KMS-11 (cell line): ENCODE measurements around the gene SGSM1.

ENCODE experiments used
- H2AFZ ChIP-seq: fragments of 200-600 bp; sonication (generic); 2 replicates; pipeline ENCODE4 v1.6.1; 2016; ENCODE audit warnings: antibody characterized with exemption, mixed run types, low read depth
- H3K27ac ChIP-seq: fragments of 200-600 bp; sonication (generic); 2 replicates; pipeline ENCODE4 v1.6.1; 2016; ENCODE audit warnings: mild to moderate bottlenecking, mixed run types
- H3K27me3 ChIP-seq: fragments of 200-600 bp; sonication (generic); 2 replicates; pipeline ENCODE4 v1.6.1; 2017; ENCODE audit warnings: mild to moderate bottlenecking, low read depth, mixed run types, moderate library complexity; ENCODE audit not compliant: insufficient read depth
- H3K36me3 ChIP-seq: fragments of 200-600 bp; sonication (generic); 2 replicates; pipeline ENCODE4 v1.6.1; 2017; ENCODE audit warnings: mild to moderate bottlenecking, mixed run types; ENCODE audit not compliant: insufficient read depth
- H3K4me1 ChIP-seq: fragments of 200-600 bp; sonication (generic); 2 replicates; pipeline ENCODE4 v1.6.1; 2016; ENCODE audit warnings: mild to moderate bottlenecking, low read depth, mixed run types; ENCODE audit not compliant: poor library complexity, severe bottlenecking
- H3K4me2 ChIP-seq: fragments of 200-600 bp; sonication (generic); 2 replicates; pipeline ENCODE4 v1.7.0; 2016; ENCODE audit warnings: mild to moderate bottlenecking, mixed run types
- H3K4me3 ChIP-seq: fragments of 200-600 bp; sonication (generic); IDR thresholded peaks from 2 replicates; pipeline ENCODE4 v1.6.1; 2017; ENCODE audit warnings: low read depth, low read length, mixed read lengths; ENCODE audit not compliant: insufficient read depth
- H3K79me2 ChIP-seq: fragments of 200-600 bp; sonication (generic); 2 replicates; pipeline ENCODE4 v1.6.1; 2016; ENCODE audit warnings: low read depth, mixed run types; ENCODE audit not compliant: insufficient read depth
- H3K9ac ChIP-seq: fragments of 200-600 bp; sonication (generic); 2 replicates; pipeline ENCODE4 v1.6.1; 2016; ENCODE audit warnings: mild to moderate bottlenecking, mixed run types
- H4K20me1 ChIP-seq: fragments of 200-600 bp; sonication (generic); 2 replicates; pipeline ENCODE4 v1.6.1; 2016; ENCODE audit warnings: mild to moderate bottlenecking, mixed run types; ENCODE audit not compliant: insufficient read depth
- CTCF ChIP-seq: fragments of 200-600 bp; sonication (generic); conservative IDR thresholded peaks from 2 replicates; pipeline ENCODE4 v1.6.1; 2017; ENCODE audit warnings: low read depth, mild to moderate bottlenecking, antibody characterized with exemption, low read length, moderate library complexity, mixed read lengths

The SGSM1 gene

GRCh38 chr22:24920029-24920428 lies 114.0 kb downstream of the SGSM1 start:
- no peaks in the 10 kb centered on the region for H3K36me3 ChIP-seq
- no peaks in the 10 kb centered on the region for H3K4me1 ChIP-seq
- H4K20me1 ChIP-seq, result no peaks in the 10 kb centered on the region
- no peak overlapping the region for H2AFZ ChIP-seq
- no peak overlapping the region for H3K27ac ChIP-seq
- no peak overlapping the region for H3K9ac ChIP-seq
- H3K79me2 ChIP-seq, result no peaks in the 10 kb centered on the region
- no peak overlapping the region for H3K4me3 ChIP-seq
- no peaks in the 10 kb centered on the region for H3K27me3 ChIP-seq
- no peak for TF ChIP-seq CTCF
- H3K4me2 ChIP-seq, result no peak overlapping the region

- Histone ChIP-seq H3K4me3 (no peak overlapping the region), H3K4me2 (no peak overlapping the region), H4K20me1 (no peaks in the 10 kb centered on the region), H3K27me3 (no peaks in the 10 kb centered on the region), H3K36me3 (no peaks in the 10 kb centered on the region), H3K79me2 (no peaks in the 10 kb centered on the region), H3K9ac (no peak overlapping the region), H2AFZ (no peak overlapping the region), H3K4me1 (no peaks in the 10 kb centered on the region), H3K27ac (no peak overlapping the region)
- TF ChIP-seq CTCF, result no peak
These were observed 119.8 kb downstream of the SGSM1 start for GRCh38 chr22:24925586-24926427.

- no peaks in the 10 kb centered on the region for H3K4me1 ChIP-seq
- no peak overlapping the region for H3K4me3 ChIP-seq
- no peaks in the 10 kb centered on the region for H4K20me1 ChIP-seq
- H3K27ac ChIP-seq, result no peak overlapping the region
- H3K36me3 ChIP-seq, result no peaks in the 10 kb centered on the region
- H3K4me2 ChIP-seq, result no peak overlapping the region
- H2AFZ ChIP-seq, result no peak overlapping the region
- no peaks in the 10 kb centered on the region for H3K79me2 ChIP-seq
- TF ChIP-seq CTCF, result no peak
- no peak overlapping the region for H3K9ac ChIP-seq
- no peaks in the 10 kb centered on the region for H3K27me3 ChIP-seq
These were observed 120.4 kb downstream of the SGSM1 start for GRCh38 chr22:24926428-24926725.

- Histone ChIP-seq H4K20me1 (no peaks in the 10 kb centered on the region), H3K27ac (no peak overlapping the region), H3K36me3 (no peaks in the 10 kb centered on the region), H3K4me2 (no peak overlapping the region), H2AFZ (no peak overlapping the region), H3K4me3 (no peak overlapping the region), H3K4me1 (no peaks in the 10 kb centered on the region), H3K27me3 (no peaks in the 10 kb centered on the region), H3K79me2 (no peaks in the 10 kb centered on the region), H3K9ac (no peak overlapping the region)
- no peak for TF ChIP-seq CTCF
These were observed 121.0 kb downstream of the SGSM1 start for GRCh38 chr22:24926849-24927579.
